NCI-H748 treated with DMSO at 0.1 percent for 48 hours (cell line): ENCODE data around the gene MTM1.

Experiments used
- DNase-seq: peaks from one replicate; lab custom pipeline; 2025; lab: John Stamatoyannopoulos, UW

MTM1 gene

DNA sequence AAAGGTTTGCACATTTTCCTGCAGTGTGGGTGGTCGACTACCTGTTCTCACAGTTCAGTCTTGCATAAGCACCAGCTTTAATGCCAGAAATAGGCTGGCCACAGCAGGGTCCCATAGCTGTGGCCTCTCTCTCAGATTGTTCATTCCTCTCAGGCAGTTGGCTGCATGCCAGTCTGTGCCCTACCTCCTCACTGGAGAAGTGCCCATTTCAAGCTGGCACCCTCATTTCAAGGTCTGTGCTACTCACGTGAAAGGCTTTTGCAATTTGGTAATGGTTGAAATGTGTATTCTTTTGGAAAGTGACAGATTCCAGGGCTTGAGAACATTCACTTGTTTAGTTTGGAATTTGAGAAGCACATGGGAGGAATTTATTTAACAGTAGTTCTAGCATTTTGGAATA lies 95.9 kb downstream of the MTM1 start:
- DNase-seq, result peak; percentile 37

DNA sequence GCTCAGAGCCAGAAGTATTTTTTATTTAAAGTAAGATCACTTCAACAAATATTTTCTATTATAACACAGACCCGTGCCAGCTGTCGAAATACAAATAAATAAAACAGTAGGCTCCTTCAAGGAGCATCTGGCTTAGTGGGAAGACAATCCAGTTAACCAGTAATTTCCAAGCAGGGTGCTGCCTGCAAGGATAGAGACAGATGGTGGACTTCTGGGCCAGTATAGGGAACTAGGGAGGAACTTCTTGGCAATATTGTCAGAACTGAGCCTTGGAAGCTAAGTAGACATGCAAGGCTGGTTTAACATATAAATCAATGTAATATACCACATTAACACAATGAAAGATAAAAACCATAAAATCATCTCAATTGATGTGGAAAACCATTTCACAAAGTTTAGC lies 107.8 kb downstream of the MTM1 start:
- no peak for DNase-seq

DNA sequence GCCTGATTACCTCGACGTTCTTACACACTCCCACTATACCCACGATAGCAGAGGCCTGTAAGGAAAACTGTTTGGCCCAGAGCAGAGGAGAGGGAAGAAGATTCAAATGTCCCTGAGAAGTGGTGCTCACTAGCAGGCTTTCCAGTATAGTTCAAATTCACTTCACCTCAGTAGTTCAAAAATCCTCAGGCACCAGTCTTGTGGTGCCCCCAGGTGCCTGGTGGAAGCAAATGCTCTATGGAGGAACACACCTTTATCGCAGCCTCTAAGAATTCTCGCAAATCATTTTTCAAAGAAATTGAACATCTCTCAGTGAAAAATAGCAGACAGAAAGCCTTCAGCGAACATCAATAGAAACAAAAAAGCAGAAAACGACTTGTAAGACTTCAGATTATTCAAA lies 112.6 kb downstream of the MTM1 start:
- DNase-seq, result peak; percentile 18

DNA sequence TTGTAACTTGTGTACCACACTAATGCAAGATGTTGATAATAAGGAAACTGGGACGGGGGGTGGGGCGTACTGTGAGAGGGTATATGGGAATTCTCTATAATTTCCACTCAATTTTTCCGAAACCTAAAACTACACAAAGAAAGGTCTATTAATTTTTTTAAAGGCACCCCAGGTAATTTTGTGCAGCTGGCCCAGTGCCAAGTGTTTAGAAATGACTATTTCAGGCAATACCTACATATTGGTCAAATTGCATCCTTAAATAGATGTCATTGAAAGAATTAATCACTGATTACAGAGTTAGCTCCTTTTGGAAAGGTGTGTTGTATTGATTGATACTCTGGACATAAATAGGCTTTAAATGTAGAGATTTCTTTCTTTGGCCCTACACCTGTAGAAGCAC lies 114.7 kb downstream of the MTM1 start:
- DNase-seq, result no peak

DNA sequence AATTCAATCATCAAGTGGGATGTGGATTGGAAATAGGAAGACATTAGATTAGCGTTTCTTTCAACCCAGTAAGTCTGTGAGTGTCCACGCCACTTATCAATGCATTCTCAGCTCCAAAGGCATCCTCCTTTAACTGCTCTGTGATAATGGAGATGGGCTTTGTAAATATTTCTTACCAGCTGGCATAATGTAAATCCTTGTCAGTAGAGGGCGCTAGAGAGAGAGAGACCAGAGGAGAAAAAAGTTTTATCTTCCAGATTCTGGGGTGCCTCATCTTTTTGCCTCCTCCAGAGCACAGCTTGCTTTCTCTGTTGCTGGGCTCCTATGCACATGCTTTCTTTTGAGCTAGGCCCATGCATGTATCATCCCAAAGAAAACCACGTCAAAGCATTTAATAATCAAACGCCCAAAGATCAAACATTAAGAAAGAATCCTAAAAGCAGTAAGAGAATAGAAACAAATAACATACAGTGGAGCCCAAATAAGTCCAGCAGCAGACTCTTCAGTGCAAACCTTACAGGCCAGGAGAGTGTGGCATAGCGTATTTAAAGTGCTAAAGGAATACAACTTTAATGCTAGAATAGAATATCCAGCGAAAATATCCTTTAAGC lies 115.2 kb downstream of the MTM1 start:
- peak; percentile 59 for DNase-seq

DNA sequence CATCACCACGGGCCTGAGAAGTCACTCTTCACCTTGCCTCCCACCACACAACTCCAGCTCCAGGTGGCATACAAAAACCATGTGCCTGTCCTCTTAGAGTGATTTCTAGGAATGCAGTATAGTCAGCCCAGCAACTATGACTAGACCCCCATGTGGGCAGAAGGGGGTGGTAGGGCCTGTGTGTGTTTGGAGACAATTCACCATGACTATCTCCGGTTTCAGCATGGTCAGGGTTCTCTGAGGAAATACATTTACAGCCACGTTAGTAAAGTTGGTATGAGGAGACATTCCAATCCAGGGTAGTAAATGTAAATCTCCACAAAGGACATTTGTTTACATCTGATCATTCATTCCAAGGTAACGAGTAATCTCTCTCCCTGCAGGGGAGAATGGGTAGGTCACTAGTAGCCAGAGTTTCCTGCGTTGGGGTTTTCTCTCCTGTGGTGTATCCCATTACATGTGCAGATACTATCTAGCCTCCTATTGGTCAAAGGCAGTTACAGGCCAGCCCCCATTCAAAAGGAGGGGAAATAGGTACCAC lies 120.6 kb downstream of the MTM1 start:
- no peak for DNase-seq

DNA sequence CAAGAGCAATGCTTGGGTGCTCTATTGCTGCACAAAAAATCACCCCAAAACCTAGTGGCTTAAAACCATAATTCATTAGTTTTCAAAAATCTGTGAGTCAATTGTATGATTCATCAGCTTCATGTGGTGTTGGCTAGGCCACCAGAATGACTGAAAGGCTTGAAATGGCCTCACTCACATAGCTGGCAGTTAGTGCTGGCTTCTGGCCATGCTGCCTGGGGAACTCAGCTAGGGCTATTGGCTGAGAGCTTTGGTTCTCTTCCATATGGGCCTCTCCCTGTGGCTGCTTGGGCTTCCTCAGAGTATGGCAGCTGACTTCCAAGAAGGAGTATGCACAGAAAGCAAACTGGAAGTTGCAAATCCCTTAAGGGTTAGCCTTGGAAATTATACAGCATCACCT lies 121.7 kb downstream of the MTM1 start:
- no peak for DNase-seq

DNA sequence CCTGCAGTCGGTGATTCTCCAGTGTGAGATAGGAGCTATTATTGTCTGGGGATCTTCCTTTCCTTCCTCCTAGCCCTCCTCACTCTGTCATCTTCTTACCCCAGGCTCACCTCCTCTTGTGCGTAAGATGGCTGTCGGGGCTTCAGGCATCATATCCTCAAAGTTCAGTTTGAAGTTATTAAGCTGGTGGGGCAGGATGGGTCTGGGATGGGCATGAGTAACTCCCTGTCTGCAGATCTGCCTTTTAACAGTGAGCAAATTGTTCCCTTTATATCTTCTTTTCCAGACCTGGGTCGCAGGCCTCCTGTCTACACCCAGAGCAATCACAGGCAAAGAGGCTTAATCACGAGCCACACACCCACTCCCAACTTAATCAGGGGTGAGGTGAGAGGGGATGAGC lies 123.9 kb downstream of the MTM1 start:
- DNase-seq, result no peak

DNA sequence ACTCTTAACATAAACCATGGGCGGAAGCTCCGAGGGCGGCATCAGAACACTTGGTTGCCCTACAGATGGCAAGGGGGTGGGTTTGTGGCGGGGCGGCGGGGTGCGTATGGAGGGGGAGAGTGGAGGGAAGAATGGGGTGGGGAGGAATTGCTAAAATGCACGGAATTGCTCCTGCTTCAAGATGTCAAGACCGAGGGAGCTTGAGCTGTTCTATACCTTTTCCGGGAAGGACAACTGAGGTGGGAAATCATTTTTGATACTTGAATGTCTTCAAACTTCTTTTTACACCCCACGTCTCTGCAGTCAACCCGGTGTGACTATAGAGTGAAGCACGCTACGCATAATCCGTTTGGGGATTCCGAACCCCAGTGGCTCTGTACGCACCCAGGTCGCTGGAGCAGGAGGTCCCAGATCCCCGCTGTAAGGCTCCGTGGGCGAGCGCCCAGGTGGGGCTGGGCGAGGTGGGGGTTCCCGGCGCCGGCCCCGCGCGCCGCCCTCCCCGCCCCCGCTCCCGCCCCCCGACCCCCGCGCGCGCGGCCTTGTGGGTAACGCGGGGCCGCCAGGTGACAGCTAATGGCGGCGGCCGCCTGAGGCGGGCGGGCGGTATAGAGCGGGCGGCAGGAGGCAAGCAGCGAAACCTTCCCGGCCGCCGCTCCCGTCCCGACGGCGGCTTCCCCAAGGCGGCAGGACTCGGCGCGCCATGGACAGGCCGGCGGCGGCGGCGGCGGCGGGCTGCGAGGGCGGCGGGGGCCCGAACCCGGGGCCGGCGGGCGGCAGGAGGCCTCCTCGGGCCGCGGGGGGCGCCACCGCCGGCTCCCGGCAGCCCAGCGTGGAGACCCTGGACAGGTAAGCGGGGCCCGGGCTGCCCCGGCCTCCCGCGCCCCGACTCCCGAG lies 124.7 kb downstream of the MTM1 start, which contains the start of gene MTMR1:
Gene MTMR1, plus strand, starts transcription at position 566 of the 894 bp plus-strand sequence. Its CDS starts 135 bp downstream, at position 701.
- peak; percentile 19 for DNase-seq

DNA sequence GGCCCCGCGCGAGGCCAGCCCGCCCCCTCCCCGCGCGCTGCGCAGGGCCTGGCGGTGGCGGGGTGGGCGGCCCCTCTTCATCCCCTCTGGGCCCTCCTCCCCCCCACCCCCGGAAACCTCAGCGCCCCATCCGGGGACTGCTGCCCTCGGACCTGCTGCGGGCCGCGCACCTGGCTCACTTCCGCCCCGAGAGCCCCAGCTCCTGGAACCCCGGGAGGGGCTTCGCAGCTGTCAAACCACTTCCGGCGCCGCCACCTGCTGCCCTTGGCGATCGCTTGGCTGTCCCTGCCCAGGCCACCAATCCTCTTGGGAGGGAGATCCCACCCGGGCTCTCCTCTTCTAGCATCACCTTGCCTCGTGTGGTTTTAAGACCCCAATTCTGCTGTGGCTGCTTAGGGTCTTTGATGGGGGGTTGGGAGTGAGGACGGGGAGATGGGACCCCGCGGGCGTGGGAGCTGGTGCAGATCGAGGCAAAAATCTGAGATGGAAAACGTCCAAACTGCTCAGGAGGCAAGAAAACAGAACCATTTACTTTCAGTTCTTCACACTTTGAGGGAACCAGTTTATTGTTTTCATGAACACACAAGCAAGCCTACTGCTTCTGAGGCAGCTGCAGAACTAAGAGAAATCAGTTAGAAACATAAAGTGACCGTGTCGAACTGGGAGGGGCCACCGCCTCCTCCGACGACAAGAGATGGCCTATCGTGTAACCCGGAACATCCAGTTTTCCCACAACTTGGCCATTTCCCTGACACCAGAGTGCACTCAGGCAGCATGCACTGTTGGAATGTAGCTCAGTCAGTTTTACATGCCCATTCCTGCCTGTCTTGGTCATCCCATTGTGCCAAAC lies 125.5 kb downstream of the MTM1 start:
- DNase-seq, result peak; percentile 34

DNA sequence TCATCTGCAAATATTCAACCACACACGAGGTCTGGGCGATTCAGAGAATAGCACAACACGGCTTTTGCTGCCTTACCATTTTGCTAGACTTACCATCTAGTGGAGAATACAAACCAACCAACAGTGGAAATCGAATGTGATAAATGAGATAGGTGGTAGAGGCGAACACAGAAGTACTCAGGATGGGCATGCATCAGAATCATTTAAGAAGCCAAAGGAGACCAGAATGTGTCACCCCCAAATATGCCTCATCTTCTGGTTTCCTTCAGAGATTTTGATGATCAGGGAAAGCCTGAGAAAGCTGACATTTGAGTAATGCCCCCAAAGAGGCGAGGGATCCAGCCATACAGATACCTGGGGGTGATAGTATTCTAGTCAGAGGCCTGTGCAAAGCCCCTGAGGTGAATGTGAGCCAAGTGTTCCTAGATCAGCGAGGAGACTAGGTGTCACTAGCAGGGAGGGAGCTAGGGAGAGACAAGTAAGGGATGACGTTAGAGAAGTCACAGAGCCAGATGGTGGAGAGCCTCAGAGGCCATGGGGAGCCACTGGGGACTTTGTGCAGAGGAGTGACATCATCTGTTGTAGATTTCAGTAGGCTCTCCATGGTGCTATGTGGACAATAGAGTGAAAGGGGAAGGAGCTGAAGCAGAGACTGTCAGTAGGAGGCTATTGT lies 126.5 kb downstream of the MTM1 start:
- DNase-seq, result no peak

DNA sequence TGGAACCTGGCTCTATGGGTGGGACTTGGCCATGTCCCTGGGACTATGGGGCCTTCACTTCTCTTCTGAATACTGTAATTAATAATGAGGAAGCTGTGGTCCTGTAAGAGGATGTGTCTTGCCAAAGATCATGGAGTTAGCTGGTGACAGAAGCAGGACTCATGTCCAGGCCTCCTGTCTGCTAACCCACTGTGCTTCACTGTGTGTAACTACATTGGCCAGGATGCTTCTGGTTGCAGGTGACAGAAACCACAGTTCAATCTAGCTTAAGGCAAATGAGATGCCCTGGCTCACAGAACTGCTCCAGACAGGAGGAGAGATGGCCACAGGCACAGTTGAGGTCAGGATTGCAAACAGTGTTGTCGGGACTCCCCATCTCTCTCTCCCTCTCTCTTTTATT lies 127.9 kb downstream of the MTM1 start:
- no peak for DNase-seq

DNA sequence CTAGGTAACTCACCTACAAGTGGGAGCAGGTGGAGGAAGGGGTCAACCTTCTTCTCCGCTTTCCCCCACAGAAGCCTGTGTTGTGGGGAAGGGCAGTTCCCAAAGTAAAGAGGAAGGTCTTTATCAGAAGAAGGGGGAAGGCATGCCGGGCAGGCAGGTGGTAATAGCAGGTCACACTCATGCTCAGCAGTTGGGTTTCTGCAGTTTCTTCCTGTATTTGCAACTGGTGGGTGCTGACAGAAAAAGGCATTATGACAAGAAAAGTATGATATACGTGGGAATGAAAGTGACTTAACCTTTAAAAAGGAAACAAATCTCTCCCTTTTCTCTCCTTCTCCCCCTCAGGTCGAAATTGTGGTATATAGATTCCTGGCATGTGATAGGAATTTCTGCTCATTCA lies 128.4 kb downstream of the MTM1 start:
- DNase-seq, result no peak

DNA sequence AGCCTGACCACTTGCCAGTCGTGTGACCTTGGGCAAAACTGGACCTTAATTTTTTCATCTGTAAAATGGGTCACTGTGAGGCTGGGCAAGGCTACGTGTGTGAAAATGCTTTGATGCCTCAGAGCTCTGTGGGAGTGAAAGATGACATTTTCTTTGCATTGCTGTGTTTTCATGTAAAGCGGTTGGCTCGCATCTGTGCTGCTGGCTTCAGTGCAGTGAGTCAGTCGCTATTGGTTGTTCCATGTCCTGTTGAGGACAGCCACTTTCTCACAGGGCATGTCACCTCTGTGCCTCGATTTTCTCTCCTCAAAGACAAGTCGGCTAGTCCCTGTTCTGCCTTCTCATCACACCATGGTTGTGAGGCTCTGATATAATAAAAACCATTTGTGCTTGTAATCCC lies 129.2 kb downstream of the MTM1 start:
- no peak for DNase-seq

DNA sequence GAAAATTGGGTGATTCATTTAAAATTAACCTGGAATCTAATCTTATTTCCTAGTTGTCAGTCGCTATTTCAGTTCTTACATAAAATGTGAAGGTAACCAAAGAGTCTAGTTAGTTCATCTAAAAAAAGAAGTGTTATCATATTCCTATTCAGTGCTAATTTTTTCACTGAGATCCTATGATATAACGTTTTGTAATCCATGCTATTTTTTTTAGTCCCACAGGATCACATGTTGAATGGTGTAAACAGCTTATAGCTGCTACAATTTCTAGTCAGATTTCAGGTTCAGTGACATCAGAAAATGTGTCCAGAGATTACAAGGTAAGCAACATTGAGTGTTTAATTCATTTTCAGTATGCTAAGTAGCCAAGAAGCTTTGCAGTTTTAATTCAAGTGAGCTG lies 130.6 kb downstream of the MTM1 start:
- DNase-seq, result no peak

DNA sequence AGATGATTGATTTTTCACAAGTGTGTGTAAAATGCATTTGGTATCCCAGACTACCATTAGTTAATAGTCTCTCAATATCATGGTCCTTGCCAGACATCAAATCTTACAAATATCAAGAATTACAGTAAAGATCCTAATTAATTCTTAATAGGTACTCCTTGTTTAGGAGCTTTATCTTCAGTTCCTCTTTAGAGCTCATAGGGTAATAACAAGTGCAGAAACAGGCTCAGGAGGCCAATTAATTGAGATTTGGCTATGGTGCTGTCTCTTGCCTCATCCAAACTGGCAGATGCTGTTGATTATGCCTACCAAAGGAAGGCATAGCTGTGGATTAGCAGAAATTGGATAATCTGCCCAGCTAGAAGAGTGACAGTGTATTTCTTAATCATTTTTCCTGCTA lies 131.7 kb downstream of the MTM1 start:
- no peak for DNase-seq

DNA sequence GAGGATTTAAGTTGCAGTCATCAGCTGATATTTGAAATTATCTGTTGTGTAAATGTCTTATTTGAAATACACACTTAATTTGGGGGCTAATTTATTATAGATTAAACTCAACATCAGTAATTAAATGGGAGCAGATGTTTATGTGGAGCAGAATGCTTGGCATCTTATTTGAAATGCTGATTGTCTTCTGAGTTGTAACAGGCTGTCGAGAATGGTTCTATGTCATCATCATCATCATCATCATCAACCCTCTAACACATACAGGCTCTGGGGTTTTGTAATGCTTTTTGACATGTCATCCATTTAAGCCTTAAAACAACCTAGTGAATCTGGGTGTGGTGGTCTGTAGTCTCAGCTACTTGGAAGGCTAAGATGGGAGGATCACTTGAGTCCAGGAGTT lies 133.0 kb downstream of the MTM1 start:
- no peak for DNase-seq

DNA sequence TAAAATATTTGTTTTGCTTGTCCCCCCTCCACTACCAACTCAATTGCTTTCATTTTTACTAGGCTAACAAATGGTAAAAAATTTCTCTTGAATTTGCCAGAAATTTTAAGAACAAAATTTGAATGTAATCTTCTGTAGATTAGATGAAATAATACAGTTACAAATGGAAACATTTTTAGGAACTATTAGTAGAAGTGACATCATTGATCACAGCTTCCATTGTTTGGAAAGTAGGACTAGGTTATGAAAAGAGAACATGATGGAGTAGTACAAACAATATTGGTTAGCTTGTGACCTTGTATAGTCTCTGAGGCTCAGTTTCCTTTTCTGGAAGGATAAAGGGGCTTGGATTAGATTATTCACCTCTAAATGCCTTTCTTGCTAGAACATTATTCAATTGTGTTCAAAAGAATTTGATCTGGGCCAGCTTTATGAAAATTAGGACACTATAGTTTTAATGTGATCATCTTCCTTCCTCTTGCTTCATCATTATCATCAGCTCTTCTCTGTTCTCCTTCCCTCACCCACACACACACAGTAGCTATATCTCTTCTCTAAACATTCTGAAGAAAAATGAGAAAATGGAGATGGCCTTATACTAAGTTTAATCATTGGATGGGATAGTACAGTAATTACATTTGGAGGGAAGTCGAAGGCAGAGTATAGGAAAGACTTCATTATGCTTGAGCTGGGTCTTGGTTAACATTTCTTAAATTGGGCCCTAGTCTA lies 134.7 kb downstream of the MTM1 start:
- no peak for DNase-seq

DNA sequence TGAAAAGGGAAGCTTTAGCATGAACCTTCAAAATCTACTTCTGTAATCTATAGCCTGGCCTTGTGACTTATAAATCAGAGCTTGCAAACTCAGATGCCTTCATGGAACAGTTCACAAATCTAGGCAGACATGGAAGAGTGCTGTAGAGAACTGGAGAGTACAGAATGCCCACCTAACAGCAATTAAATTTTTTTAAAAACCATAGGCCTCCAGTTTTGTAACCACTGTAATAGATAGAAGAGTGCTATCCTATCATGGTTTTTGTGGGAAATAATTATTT lies 135.2 kb downstream of the MTM1 start:
- no peak for DNase-seq

DNA sequence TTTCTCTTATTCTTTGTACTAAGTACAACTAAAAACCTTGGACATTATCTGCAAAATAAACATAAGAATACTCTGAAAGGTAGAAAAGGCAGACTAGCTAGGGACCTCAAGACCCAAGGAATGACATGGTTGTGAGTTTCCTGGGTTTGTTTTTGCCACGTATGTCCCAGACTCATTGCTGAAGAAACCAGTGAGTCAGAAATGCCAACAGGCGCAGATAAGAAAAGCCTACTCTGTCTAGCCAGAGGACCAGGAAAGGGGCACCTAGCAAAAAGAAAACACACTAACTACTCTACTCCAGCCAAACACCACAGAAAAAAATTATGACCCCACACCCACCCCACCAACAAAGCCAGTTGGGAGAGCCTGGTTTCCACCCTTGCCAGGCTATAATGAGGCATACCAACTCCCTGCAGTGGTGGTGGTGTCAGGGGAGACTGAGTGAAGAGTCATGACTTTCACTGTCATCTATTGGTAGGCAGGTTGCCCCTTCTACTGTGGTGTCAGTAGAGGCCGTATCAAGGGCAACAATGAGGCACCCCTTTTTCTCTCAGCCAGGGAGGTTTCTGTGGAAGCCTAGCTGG lies 135.7 kb downstream of the MTM1 start:
- no peak for DNase-seq

DNA sequence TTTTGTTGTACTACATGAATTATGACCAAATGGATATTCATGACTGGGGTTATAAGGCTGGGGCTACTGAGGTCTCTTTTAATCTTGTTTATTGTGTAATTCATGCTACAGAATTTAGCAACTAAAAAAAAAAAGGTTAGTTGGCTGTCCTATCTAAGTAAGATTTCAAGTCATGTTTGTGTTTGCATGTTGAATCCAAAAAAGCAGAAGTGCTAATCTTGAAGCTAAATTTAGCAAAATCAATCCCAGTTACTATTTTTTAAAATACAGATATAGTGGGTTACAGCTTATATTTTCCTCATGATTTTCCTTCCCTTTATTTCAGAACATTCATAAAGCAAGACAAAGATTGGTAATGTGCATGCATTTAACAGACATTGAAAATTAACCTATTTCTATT lies 144.2 kb downstream of the MTM1 start:
- no peak for DNase-seq
